Body of pancreas (tissue), 4 donors: Measurements from ENCODE around the gene U2AF2. TPM values are rescaled to one million over a fixed set of nuclear protein-coding genes. Genes with fewer than 3 reads are reported as not detected.

Experiments
- ATAC-seq: fragments of 150-250 bp; one replicate; pipeline ENCODE4 v1.9.1; 2016
- DNase-seq, 4 donors: peaks; one replicate each; pipeline ENCODE4 v3.0.0-alpha.2; 2019
- H3K27ac ChIP-seq, 4 donors: fragments of 200-600 bp; sonication (generic); 1 replicate in 3 of 4; 2 replicates in 1 of 4; pipeline versions ENCODE4 v1.5.1 to v1.6.1; 2016 to 2019; ENCODE audit warnings: mild to moderate bottlenecking in 1 of 4, mixed read lengths in 1 of 4, moderate library complexity in 1 of 4
- H3K27me3 ChIP-seq, 2 donors: fragments of 200-600 bp; sonication (generic); one replicate each; pipeline ENCODE4 v1.6.0; 2016; ENCODE audit warnings: mild to moderate bottlenecking in 1 of 2
- H3K36me3 ChIP-seq, 2 donors: fragments of 200-600 bp; sonication (generic); replicated peaks in 1 of 2; 2 replicates each; pipeline ENCODE4 v1.5.1; 2016; ENCODE audit warnings: low read depth in 2 of 2; ENCODE audit not compliant: insufficient read depth in 1 of 2
- H3K4me1 ChIP-seq: fragments of 200-600 bp; sonication (generic); one replicate; pipeline ENCODE4 v1.6.0; 2016
- H3K4me3 ChIP-seq, 2 donors: fragments of 200-600 bp; sonication (generic); 1 replicate in 1 of 2; 2 replicates in 1 of 2; pipeline ENCODE4 v1.5.1; 2016 to 2019
- H3K9me3 ChIP-seq, 3 donors: fragments of 200-600 bp; sonication (generic); 1 replicate in 2 of 3; 2 replicates in 1 of 3; pipeline ENCODE4 v1.5.1; 2016
- POLR2A ChIP-seq, 3 donors: fragments of 450-650 bp; IDR thresholded peaks; one replicate each; pipeline ENCODE4 v1.6.1; 2016; ENCODE audit warnings: antibody characterized with exemption in 3 of 3, mild to moderate bottlenecking in 2 of 3
- WGBS, 2 donors: methylation state at CpG; one replicate each; pipeline ENCODE4 v1.1.5; 2017; 5-methylcytosine and 5-hydroxymethylcytosine counted together
- intact Hi-C: fragments of 100-400 bp; cut with DNase I; formaldehyde crosslinking; loops from one replicate; pipeline ENCODE4 v1.15.1; 2023
- total RNA-seq, 2 donors: library from RNA; depleted of rRNA; stranded (reverse); fragments of >200 nt; gene quantifications; one replicate each; pipeline ENCODE4 v1.1.0, GENCODE V29; 2016
- TF ChIP-seq, protein P1 (sequence below), 7 experiments: fragments of 450-650 bp in 4 of 7; fragments of 200-600 bp in 3 of 7; sonication (generic) in 3 of 7; IDR thresholded peaks; one replicate each; pipeline ENCODE4 v1.5.1; 2016 to 2019; ENCODE audit warnings: antibody characterized with exemption in 7 of 7

U2AF2 gene
- total RNA-seq, 2 donors from 2014 or later, result 53.4 to 106 TPM

DNA sequence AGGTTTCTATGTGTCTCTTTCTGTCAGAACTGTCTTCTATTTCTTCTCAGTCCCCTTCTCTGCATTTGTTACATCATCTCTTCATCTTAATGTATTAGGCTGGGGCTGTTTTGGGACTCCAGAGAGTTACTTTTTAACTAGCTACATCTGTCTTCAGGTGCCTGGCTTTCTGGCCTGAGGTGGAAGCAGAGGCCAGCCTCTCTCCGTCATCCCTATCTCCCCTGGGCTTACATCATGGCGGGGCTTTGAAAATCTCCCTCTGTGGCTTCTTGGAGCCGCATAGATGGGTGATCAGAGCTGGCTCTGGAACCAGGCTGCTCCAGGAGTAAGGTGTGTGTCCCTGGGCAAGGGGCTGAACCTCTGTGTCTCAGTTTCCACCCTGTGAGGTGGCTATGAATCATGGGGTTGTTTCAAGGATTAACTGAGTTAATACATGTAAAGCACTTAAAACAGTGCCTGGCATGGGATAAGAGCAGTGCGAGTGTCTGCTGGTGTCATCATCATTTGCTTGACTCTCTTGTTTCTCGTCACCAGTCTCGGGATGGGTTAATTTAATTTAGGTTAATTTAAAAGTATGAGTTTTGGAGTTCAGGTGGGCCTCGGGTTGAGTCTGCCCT is 22.2 kb downstream of the U2AF2 start:
- TF ChIP-seq, protein P1, sequence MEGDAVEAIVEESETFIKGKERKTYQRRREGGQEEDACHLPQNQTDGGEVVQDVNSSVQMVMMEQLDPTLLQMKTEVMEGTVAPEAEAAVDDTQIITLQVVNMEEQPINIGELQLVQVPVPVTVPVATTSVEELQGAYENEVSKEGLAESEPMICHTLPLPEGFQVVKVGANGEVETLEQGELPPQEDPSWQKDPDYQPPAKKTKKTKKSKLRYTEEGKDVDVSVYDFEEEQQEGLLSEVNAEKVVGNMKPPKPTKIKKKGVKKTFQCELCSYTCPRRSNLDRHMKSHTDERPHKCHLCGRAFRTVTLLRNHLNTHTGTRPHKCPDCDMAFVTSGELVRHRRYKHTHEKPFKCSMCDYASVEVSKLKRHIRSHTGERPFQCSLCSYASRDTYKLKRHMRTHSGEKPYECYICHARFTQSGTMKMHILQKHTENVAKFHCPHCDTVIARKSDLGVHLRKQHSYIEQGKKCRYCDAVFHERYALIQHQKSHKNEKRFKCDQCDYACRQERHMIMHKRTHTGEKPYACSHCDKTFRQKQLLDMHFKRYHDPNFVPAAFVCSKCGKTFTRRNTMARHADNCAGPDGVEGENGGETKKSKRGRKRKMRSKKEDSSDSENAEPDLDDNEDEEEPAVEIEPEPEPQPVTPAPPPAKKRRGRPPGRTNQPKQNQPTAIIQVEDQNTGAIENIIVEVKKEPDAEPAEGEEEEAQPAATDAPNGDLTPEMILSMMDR (IDR thresholded peaks at IDR 0.05), result no peak
- no peak for TF ChIP-seq POLR2A (IDR thresholded peaks at IDR 0.05)
- H3K27ac ChIP-seq, result peak overlapping the region; percentile 40 to 95 (median 86)
- H3K4me1 ChIP-seq, result peaks cover 73% of the 10 kb centered on the region
- 40 to 44% methylated on average over 7 of the region's 7 CpGs for WGBS, 2 donors
- no peak overlapping the region for H3K4me3 ChIP-seq
- H3K36me3 ChIP-seq, result peaks cover 0 to 9% of the 10 kb centered on the region in 2 donors
- H3K27me3 ChIP-seq, result no peaks in the 10 kb centered on the region
- DNase-seq (no peak), ATAC-seq (no peak)
- H3K9me3 ChIP-seq, result no peaks in the 10 kb centered on the region
- intact Hi-C loops, result loop anchor here (10.0 kb wide), 1 partner anchor 1222 kb away; no protein-coding TSS in a partner anchor

DNA sequence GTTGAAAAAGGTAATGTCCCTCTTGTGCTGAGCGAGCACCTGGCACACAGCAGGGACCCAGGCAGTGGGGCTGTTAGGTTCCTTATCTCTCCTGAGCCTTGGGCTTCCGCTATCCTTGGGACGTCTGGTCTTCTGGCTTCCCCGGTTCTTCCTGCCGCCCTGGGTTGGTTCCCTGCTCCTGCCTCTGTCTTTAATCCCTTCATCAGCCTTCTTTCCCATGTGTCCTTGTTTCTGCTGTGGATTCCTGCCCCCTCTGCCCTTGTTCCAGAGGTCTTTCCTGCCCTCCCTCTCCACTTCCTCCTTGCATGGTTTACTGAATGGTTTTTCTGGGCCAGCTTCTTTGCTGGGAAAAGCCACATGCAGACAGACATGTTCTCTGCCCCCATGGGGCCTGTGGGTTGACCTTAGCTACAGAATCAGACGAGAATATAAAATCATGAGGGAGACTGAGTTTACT is 22.8 kb downstream of the U2AF2 start:
- peak in 1 of 3 donors; percentile 6 for TF ChIP-seq POLR2A (IDR thresholded peaks at IDR 0.05)
- TF ChIP-seq, protein P1 (IDR thresholded peaks at IDR 0.05), result no peak
- peak; percentile 19 for ATAC-seq
- Histone ChIP-seq H3K36me3 (peaks cover 0 to 9% of the 10 kb centered on the region in 2 donors), H3K27ac (peak overlapping the region; percentile 43 to 95 (median 86)), H3K9me3 (no peaks in the 10 kb centered on the region), H3K4me1 (peaks cover 77% of the 10 kb centered on the region), H3K27me3 (no peaks in the 10 kb centered on the region), H3K4me3 (no peak overlapping the region)
- intact Hi-C loops, result loop anchor here (10.0 kb wide), 1 partner anchor 1223 kb away; no protein-coding TSS in a partner anchor
- WGBS, 2 donors, result 13 to 29% methylated on average over 6 of the region's 6 CpGs
- DNase-seq, result peak; percentile 51 to 76 (median 66)

DNA sequence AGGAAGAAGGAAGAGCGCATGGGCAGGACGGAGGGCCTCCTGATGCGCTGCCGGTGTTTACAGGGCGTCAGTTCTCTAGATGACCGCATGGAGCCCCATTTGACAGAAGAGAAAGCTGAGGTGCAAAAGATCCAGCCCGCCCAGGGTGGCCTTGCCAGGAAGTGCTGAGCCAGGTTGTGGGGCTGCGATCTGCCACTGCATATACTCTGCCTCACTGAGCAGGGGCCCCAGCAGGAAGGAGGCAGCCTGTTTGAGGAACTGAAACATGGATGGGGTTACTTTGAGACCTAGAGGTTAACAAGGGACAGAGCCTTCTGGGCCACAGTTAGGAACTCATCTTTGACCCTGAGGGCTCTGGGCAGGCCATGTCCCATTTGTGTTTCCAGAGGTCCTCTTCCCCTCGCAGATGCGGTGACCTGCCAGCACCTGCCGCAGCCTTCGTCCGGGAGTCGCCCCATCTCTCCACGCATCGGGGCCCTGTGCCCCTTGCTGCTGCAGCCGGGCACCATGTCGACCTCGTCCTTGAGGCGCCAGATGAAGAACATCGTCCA is 23.4 kb downstream of the U2AF2 start:
- Histone ChIP-seq H3K9me3 (no peaks in the 10 kb centered on the region), H3K36me3 (peaks cover 0 to 9% of the 10 kb centered on the region in 2 donors), H3K27ac (peak overlapping the region; percentile 43 to 95 (median 86)), H3K4me3 (no peak overlapping the region), H3K27me3 (no peaks in the 10 kb centered on the region), H3K4me1 (peaks cover 83% of the 10 kb centered on the region)
- ATAC-seq (no peak), DNase-seq (peak in 1 of 4 donors; percentile 70)
- WGBS, 2 donors, result 80% methylated on average over 21 of the region's 21 CpGs
- intact Hi-C loops, result loop anchor here (10.0 kb wide), 1 partner anchor 1223 kb away; no protein-coding TSS in a partner anchor
- no peak for TF ChIP-seq POLR2A (IDR thresholded peaks at IDR 0.05)
- TF ChIP-seq, protein P1 (IDR thresholded peaks at IDR 0.05), result no peak

DNA sequence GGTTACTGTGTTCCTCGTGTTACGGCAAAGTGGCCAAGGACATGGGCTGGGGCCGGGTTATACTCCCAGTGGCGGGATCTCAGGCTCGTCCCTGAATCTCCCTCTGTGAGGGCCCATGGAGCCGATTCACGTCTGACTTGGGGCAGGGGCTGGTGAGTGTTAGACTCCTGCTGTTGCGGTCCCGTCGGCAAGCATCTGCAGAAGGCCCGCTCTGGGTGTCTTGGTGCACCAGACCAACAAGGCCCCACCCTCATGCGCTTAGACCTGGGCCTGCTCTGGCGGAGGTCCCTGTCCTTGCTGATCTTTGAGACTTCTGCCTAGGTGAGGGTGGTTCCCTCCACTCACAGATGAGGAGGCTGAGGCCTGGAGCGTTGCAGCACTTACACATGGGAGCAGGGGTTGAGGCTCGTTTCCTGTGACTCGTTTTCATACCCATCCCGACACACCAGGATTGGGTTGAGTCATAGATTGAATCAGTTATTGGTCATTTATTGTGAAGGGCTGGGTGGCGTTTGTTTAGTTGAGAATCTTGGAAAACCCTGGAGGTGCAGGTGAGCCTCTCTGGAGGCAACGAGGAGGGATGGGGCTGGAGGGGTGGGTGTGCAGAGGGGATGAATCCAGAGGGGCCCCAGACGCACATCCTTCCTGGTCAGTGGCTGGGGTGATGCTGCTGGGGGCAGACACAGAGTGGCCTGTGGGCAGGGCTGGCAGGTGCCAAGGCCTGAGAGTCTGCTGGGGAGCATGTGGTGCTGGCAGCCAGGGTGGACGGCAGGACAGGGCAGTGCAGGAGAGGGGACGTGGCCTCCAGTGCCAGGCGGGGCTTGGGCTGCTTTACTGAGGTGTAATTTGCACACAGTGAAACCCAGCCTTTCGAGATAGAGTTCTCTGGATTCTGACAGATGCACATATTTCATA is 24.8 kb downstream of the U2AF2 start:
- WGBS, 2 donors, result 68 to 74% methylated on average over 8 to 24 of the region's 24 CpGs
- Histone ChIP-seq H3K36me3 (peaks cover 0 to 9% of the 10 kb centered on the region in 2 donors), H3K27ac (no peak overlapping the region), H3K4me3 (no peak overlapping the region), H3K27me3 (no peaks in the 10 kb centered on the region), H3K9me3 (no peaks in the 10 kb centered on the region), H3K4me1 (peaks cover 87% of the 10 kb centered on the region)
- intact Hi-C loops, result loop anchor here (10.0 kb wide), 1 partner anchor 1225 kb away; no protein-coding TSS in a partner anchor
- TF ChIP-seq POLR2A (IDR thresholded peaks at IDR 0.05), result no peak
- TF ChIP-seq, protein P1 (IDR thresholded peaks at IDR 0.05), result no peak
- DNase-seq, result no peak
- ATAC-seq, result no peak
